ENCODE data around the gene FUZ.

DNA sequence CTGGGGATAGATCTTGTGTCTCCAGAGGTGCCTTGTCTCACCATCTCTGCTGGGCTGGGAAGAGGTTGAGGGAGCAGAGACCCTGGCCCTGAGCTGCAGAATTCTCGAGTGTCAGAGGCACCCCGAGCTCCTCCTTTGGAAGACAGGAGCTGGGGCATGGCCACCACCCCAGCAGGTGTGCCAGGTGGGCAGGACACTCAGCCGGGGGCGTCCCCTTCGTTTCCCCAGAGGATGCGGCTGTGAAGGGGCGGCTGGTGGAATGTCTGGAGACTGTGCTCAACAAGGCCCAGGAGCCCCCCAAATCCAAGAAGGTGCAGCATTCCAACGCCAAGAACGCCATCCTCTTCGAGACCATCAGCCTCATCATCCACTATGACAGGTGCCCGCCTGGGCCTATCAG is 14.5 kb downstream of the FUZ start:
- TF ChIP-seq, protein P1, sequence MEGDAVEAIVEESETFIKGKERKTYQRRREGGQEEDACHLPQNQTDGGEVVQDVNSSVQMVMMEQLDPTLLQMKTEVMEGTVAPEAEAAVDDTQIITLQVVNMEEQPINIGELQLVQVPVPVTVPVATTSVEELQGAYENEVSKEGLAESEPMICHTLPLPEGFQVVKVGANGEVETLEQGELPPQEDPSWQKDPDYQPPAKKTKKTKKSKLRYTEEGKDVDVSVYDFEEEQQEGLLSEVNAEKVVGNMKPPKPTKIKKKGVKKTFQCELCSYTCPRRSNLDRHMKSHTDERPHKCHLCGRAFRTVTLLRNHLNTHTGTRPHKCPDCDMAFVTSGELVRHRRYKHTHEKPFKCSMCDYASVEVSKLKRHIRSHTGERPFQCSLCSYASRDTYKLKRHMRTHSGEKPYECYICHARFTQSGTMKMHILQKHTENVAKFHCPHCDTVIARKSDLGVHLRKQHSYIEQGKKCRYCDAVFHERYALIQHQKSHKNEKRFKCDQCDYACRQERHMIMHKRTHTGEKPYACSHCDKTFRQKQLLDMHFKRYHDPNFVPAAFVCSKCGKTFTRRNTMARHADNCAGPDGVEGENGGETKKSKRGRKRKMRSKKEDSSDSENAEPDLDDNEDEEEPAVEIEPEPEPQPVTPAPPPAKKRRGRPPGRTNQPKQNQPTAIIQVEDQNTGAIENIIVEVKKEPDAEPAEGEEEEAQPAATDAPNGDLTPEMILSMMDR (IDR thresholded peaks at IDR 0.05), result no peak
- TF ChIP-seq POLR2A (IDR thresholded peaks at IDR 0.05), result no peak
